DMS 273 (cell line): ENCODE measurements around the gene TRIM4.
A peak's percentile ranks its signal among the peaks of the same experiment; 100 is the strongest.
"Not testable (repeated sequence)": the region's sequence is repeated elsewhere in the genome, so short reads cannot be mapped to it uniquely, and the experiment has no call there.

ENCODE experiments used
- DNase-seq: peaks from one replicate; lab custom pipeline; 2025; ENCODE audit not compliant: unreplicated experiment; lab: John Stamatoyannopoulos, UW

TRIM4 gene

DNA sequence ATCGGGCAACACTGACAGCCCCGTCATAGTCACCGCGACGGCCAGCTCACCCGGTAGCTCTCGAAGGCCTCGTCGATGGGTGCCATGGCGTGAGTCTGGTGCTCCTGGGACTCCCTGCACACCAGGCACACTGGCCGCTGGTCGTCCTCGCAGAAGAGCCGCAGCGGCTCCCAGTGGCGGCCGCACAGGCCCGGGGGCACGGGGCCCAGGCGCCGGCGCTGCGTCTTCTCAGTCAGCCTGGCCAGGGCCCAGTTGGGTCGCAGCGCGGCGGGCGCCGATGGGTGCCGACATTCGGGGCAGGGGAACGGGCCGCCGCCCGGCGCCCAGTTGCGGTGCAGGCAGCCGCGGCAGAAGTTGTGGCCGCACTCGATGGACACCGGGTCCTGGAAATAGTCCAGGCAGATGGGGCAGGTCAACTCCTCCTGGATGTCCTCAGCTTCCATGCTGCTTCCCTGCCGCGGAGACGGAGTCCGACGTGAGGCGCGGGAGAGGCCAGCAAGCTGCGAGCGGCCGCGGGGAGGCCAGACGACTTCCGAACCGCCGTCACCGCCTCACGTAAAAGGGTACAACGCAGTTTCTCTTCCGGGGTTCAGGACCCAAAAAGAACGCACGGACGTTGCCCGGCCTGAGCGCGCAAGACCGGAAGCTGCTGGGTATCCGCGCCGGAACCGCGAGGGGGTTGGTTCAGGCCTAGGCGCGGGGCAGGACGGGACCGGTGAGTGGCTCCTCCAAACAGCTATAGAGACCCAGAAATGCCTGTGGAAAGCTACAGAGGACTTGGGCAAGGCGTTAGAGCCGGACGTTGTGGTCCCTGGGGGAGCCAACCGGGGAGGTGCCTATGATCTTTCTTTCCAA lies at the start of gene TRIM4:
TSS of gene TRIM4 (minus strand) at position 572 of the 855 bp plus-strand sequence. CDS start at position 443, 129 bp downstream.
- DNase-seq: peak; percentile 97

DNA sequence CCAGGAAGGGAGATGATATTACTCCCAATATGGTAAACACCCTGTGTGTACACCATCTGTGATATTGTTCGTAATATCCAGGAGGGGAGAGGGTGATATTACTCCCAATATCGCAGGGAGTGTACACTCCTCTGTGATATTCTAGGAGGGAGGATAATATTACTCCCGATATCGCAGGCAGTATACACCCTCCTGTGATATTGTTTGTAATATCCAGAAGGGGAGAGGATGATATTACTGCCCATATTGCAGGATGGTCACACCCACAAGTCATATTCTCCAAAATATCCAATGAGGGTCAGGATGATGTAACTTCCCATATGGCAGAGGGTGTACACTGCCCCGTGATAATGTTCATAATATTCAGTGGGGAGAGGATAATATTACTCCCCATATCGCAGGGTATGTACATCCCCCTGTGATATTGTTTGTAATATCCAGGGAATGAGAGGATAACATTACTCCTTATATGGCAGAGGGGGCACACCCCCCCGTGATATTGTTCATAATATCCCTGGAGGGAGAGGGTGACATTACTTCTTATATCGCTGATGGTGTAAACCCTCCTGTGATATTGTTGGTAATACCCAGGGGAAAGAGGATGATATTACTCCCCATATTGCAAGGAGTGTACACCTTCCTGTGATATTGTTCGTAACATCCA lies 39.4 kb upstream of the TRIM4 start:
- DNase-seq: no peak

DNA sequence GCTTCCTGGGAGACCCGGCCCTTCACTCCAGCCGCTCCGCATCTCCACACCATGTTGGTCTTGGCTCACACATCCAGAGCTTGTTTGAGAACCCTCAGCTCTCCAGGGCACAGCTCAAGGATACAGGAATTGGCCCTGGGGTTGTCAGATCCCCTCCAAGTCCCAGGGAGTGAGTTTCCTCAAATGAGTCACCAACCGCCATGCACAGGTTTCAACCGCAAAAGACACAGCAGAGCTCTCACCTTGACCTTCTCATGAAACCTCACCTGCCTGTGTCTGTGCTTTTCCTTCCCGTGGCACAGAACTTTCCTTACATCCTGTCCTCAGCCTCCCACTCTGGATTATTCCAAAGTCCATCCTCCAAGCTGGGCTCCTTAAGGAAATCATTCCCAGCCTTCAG lies 35.9 kb upstream of the TRIM4 start:
- no peak for DNase-seq

GRCh38 chr7:99954643-99955042 lies 35.3 kb upstream of the TRIM4 start:
- DNase-seq: not testable (repeated sequence)

- DNase-seq: no peak
Observed at GRCh38 chr7:99953649-99954048, 34.3 kb upstream of the TRIM4 start.

- DNase-seq: not testable (repeated sequence)
Observed at GRCh38 chr7:99952649-99953048, 33.3 kb upstream of the TRIM4 start.

DNA sequence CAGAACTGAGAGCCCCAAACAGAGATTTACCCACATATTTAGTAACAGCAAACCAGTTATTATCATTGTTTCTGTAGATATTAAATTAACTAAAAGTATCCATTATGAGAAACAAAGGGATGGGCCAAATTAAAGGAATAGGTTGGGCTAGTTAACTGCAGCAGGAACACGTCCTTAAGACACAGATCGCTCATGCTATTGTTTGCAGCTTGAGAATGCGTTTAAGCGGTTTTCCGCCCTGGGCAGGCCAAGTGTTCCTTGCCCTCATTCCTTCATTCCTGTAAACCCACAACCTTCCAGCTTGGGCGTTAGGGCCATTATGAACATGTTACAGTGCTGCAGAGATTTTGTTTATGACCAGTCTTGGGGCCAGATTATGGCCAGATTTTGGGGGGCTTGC lies 31.5 kb upstream of the TRIM4 start:
- not testable (repeated sequence) for DNase-seq

DNA sequence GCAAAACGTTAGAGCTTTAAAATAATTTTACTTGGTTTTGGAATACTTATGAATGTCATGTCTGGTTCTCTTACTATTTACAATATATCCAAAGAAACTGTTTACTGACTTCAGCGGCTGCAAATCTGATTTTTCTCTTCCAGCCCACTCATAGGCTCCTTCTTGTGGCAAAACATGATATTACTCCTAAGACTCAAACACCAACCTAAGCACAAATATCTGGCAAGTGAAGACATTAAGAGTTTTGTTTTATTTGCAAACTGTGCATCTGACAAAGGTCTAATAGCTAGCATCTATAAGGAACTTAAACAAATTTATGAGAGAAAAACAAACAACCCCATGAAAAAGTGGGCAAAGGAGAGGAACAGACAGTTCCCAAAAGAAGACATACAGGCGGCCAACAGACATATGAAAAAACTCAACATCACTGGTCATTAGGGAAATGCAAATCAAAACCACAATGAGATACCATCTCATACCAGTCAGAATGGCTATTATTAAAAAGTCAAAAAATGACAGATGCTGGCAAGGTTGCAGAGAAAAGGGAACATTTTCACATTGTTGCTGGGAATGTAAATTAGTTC lies 30.4 kb upstream of the TRIM4 start:
- peak; percentile 26 for DNase-seq

DNA sequence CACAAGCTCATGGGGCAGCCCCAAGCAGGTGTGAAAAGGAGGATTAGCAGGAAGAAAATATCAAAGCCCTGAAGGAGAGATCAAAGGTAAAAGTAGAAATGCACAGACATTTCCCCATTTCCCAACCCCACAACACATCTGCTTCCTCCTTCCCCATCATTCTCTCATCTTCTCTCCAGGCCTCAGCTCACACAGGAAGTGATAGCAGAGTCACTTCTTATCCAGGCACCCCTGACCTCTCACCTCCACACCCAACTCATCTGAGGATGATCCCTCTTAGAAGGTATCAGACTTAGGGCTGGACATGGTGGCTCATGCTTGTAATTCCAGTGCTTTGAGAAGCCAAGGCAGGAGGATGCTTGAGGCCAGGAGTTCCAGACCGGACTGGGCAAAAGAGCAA lies 28.3 kb upstream of the TRIM4 start:
- no peak for DNase-seq

DNA sequence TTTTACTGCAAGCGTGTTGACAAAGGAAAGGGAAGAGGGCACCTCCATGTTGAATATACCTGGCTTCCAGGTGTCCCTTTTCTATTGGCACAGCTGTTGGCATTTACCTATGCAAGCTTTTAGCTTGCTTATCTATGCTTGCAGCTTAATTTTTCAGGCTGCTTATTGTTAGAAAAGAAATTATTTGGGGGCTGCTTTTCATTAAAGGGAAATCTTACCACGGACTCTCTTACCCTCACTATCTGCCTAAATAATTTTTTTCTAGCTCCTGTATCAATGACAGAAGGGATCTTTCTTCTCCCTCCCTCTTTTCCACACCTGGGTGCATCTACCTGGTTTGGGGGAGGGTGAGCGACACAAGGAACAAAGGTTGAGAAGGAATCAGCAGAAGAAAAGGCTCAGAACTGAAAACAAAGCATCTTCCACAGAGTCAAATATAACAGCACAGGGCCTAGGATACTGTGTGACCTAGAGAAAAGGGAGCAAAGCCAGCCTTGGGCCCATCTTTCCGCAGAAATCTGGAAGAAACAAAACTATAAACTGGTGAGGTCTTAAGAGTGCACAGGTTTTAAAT lies 25.3 kb upstream of the TRIM4 start:
- DNase-seq: no peak

GRCh38 chr7:99943641-99944496 lies 24.5 kb upstream of the TRIM4 start:
- no peak for DNase-seq

DNA sequence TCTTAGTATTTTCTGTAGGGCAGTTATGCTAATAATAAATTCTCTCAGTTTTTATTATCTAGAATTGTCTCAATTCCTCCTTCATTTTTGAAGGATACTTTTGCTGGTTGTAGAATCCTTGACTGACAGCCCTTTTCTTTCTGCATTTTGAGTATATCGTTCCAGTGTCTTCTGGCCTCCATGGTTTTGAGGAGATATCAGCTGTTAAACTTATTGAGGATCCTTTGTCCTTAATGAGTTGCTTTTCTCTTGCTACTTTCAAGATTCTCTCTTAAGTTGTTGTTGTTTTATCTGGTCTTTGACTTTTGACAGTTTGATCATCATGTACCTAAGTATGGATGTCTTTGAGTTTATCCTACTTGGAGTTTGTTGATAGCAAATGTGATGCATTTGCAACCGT lies 19.0 kb upstream of the TRIM4 start:
- no peak for DNase-seq

GRCh38 chr7:99935009-99935408 lies 15.7 kb upstream of the TRIM4 start:
- not testable (repeated sequence) for DNase-seq

DNA sequence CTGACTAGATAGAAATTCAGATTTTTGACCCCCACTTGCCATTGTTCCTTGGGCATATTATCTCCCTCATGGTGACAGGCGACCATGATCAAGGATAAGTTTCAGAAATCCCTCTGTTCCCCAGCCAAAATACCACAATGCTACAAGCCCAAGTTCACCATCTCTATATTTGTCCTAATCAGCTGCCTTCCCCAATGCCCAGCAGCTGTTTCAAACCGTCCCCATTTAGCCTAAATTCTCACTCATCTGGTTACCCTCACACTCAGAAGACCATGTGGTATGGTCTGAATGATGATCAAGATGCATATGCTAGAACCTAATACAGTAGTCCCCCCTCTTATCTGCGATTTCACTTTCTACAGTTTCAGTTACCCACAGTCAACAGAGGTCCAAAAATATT lies 11.0 kb upstream of the TRIM4 start:
- no peak for DNase-seq

GRCh38 chr7:99929730-99930053 lies 10.4 kb upstream of the TRIM4 start:
- DNase-seq: no peak

- peak; percentile 82 for DNase-seq
Observed at GRCh38 chr7:99928994-99929729, 9.8 kb upstream of the TRIM4 start, which contains the start of gene GJC3. TSS of gene GJC3 (minus strand) at chr7:99929620. CDS start at chr7:99929620, 0 bp downstream.

DNA sequence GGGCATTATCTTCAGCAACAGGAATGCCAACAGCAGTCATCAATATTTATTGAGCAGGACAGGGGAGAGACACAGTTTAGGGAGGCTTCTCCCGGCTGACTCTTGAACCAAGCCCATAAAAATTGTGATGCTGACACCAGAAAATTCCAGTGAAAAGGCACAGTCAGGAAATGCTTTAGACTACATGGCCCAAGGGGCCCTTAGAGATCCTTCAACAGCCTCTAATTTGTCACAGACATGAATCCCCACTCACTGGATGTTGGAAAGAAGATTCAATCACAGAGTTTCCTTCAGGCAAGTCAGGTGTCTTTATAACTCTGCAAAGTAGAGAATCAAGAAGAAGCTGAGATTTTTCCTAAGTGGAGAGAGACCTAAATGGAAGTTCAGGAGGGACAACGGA lies 8.9 kb upstream of the TRIM4 start:
- DNase-seq: no peak

DNA sequence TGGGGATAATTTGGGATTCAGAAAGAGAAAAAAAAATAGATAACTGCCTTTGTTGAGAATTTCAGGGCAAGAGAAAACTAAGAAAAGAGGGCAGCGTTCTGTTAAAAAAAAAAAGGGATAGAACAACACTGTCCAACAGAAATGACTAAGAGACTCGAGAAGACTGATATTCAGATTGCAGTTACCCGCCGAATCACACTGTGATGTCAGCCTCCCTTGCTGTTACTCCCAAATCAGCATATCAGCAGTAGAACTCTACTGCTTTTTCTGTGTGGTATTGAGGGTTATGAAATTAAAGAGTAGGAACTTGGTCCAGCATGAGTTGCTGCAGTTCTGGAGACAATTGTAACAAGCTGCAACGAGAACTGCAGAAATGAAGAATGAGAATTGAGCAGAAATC lies 8.2 kb upstream of the TRIM4 start:
- DNase-seq: no peak

DNA sequence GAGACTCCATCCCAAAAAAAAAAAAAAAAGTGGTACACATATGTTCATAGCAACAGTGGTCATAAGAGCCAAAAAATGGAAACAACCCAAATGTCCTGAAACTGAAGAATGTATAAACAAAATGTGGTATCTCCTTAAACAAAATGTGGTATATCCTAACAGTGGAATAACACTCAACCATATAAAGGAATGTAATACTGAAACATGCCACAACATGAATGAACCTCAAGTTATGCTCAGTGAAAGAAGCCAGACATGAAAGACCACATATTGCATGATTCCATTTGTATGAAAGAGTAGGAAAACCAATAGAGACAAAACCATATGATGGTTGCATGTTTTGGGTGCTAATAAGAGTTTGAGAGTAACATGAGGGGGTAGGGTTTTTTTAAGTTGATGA lies 7.0 kb upstream of the TRIM4 start:
- DNase-seq: no peak

DNA sequence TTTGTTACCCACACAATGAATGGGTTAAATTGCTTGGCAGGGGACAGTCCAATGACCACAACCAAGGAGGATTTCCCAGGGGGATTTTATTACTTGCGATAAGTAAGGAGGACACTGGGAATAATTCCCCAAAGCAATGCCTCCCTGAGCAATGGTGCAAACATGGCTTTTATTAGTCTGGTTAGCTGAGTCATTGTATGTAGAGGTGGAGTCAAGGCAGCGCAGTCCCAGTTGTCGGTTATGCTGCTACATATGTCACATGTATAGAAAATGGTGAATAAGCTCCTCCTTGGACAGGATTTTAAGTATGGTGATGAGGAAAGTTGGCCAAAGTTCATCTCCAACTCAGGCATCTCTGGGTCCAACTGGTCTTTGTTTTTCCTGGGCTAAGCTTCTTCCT lies 3.9 kb upstream of the TRIM4 start:
- DNase-seq: no peak
